Urothelium cell line (cell line): ENCODE data around the gene HTR4.
"Not testable (repeated sequence)": the region's sequence is repeated elsewhere in the genome, so short reads cannot be mapped to it uniquely, and the experiment has no call there.

Experiments used
- DNase-seq: peaks from one replicate; pipeline ENCODE4 v3.0.0; 2011; ENCODE audit warnings: low spot score, mixed read lengths
- FAIRE-seq: peaks from 2 replicates; lab custom pipeline; 2011; peaks lifted over from hg19 to GRCh38; lab: Jason Lieb, UNC

The HTR4 gene

GRCh38 chr5:148484651-148485050 lies 169.7 kb downstream of the HTR4 start:
- no peak for DNase-seq
- no peak for FAIRE-seq

- FAIRE-seq = no peak
- DNase-seq = no peak
These were observed 170.6 kb downstream of the HTR4 start for GRCh38 chr5:148483750-148484149.

- FAIRE-seq = no peak
- peak; percentile 53 for DNase-seq
These were observed 171.4 kb downstream of the HTR4 start for GRCh38 chr5:148482697-148483462.

- no peak for DNase-seq
- peak; percentile 44 for FAIRE-seq
These were observed 172.1 kb downstream of the HTR4 start for GRCh38 chr5:148482196-148482595.

DNA sequence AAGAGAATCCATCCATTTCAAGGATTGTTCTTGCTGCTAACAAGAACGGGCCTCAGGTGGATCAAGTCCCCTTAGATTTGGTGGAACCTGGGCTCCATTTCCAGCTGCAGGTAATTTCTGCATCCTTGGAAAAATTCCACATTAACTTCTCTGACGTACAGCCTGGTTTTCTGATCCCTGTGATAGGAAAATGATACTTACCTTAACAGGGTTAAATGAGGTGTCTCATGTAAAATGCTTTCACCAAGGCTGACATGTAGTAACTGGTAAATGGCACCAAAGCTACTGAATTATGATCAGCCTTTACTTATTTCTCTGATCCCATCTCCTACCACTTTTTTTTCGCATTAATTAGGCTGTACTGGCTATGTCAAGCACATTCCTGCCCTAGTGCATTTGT lies 176.9 kb downstream of the HTR4 start:
- no peak for FAIRE-seq
- DNase-seq = no peak

DNA sequence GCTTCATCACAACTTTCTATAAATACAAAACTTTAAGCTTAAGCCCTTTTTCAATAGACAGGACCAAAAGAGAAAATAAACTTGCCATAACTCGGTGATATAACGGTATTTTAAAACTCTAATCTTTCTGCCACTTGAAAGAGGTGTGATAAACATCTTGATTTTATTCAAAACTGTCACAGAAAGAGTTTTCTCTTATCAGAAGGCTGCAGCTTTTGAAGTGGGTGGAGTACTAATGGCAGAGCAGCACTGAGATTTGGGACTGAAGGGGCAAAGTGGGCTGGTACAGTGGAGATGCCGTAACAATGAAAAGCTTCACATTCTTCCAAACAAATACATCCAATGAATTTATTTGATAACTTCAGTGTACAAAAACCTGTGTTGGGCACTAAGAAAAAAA lies 178.0 kb downstream of the HTR4 start:
- FAIRE-seq (no peak), DNase-seq (no peak)

DNA sequence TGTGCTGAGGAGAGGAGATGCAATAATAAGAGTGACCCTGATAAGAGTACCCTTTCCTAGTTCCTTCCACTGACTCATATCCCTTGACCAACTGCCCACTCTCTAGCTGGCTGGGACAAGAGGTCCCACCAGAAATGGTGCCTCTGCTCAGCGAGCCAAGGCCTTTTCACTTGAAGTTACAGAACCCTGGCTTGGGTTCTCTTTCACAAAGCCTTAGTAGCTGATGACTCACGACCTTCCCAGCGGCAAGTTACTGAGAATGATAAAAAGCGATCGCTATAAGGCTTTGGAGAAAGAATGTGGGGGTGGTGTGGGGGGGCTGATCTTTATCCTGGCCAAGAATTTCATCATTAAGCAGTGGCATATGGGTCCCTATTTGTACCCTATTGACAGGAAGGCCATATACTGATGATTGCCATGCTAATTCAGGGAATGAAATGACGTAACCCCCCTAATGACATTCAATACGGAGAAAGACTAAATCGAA lies 180.3 kb downstream of the HTR4 start:
- peak; percentile 22 for DNase-seq
- FAIRE-seq = no peak

DNA sequence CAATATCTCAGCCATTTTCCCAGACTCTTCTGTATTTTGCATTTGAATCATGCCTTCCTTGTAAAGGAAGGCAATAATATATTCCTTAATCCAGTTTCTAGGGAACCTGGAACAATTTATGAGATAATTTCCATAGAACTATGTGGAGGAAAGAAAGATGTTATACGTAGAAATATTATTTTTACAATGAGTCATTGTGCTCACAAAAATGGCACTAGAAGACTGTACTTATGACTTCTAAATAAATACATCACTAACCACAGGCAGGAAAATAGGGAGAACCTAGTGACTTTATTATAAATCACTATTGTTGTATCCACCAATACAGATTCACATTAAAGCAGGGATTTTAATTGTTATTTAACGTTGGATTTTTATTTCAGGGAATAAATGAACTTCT lies 182.9 kb downstream of the HTR4 start:
- no peak for DNase-seq
- FAIRE-seq = no peak

GRCh38 chr5:148469501-148469935 lies 184.8 kb downstream of the HTR4 start:
- no peak for DNase-seq
- FAIRE-seq = no peak

DNA sequence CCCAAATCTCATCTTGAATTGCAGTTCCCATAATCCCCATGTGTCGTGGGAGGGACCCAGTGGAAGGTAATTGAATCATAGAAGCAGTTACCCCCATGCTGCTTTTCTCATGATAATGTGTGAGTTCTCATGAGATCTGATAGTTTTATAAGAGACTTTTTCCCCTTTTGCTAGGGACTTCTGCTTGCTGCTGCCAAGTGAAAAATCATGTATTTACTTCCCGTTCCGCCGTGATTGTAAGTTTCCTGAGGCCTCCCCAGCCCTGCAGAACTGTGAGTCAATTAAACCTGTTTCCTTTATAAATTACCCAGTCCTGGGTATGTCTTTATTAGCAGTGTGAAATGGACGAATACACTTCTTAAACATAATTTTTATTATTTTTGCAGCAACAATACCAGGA lies 185.6 kb downstream of the HTR4 start:
- FAIRE-seq, DNase-seq: not testable (repeated sequence)

DNA sequence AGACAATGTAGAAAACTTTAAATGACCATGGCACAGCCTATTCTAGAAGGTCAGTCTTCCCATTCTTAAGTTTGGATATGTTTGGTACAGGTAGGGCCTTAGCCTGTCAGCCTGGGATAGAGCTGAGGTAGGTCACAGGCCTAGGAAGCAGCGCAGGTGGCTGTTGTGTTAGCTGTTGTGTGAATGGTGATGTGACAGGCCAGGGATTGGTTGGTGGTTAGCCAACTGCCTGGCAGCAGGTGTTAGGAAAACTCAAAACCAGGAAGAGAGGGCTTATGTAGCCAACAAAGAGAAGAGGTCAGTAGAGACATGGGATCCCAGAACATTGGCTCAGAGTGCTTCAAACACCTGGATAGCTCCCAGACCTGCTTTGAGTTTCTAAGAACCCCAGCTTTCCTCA lies 186.4 kb downstream of the HTR4 start:
- FAIRE-seq (no peak), DNase-seq (no peak)

DNA sequence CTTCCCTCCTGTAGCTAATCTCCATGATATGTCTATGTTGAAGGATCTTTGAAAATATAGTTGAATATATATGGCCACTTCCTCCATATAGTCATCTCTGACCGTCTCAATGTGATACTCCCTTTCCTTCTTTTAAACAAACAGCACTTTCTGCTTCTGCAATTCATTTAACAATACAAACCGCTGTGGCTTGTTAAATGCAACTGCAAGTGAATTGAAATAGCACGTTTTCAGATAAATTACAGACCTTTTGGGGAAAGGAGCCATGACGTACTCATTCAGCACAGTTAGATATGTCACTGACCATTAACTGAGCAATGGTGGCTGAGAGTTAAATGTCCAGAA lies 188.1 kb downstream of the HTR4 start:
- FAIRE-seq (no peak), DNase-seq (no peak)

- FAIRE-seq (no peak), DNase-seq (no peak)
These were observed 188.7 kb downstream of the HTR4 start for GRCh38 chr5:148465381-148466235.

DNA sequence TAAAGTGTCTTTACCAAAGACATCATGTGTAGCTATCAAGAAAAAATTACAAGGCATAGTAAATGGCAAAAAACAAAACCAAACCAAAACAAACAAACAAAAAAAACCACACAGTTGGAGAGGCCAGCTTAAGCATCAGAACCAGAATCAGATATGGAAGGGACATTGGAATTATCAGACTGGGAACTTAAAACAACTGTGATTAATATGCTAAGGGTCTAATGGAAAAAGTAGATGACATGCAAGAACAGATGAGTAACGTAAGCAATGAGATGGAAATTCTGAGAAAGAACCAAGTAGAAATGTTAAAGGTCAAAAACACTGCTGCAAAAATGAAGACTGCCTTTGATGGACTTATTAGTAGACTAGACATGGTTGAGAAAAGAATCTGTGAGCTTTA lies 194.7 kb downstream of the HTR4 start:
- DNase-seq = no peak
- no peak for FAIRE-seq

DNA sequence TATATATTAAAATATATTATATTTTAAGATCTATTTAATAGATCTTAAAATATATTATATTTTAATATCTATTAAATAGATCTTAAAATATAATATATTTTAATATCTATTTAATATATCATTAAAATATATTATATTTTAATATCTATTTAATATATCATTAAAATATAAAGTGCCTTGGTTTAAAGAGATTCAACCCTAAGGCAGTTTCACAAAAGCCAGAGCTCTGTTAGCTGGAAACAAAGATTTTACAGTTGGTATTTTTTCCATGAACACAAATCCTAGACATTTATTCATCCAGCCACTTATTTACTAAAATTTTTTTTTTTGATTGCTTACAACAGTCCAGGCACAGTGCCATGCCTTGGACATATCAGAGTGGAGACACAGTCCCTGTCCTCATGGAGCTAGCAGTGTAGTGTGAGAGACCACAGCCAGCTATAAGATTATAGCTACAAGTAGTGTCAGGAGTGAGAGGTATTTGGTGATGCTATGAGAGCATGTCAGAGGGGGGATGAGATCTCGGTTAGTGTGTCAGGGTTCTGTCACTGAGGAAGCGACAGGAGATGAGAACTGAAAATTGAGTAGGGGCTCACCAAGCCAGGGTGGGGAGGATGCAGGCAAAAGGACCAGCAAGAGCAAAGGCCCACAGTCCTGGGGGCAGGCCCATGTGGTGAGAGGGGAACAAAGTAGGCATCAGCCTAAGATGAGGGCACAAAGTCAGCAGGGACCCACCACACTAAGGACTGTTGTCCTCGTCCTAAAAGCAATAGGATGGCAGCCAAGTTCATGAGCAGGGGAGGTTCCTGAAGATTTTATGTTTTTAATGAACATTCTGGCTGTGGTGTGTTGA lies 196.1 kb downstream of the HTR4 start:
- no peak for DNase-seq
- FAIRE-seq = no peak

- FAIRE-seq = no peak
- DNase-seq = no peak
These were observed 197.1 kb downstream of the HTR4 start for GRCh38 chr5:148457183-148457620.

DNA sequence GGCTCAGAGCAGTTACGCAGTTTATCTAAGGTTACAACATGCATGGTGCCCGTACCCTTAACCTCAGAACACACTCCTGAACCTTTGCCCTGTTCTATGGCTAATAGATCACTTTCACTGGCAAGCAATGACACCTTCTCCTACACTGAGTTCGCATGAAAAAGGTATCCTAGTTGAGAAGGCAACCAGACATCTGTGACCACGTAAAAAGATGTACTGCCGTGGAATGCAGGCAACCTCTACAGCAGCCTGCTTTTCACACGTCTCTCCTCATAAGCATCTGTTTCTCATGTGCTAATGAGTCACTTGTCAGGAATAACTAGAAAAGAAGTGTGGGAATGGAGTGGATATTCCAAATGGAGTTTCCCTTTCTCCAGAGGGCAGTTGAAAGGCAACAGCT lies 199.1 kb downstream of the HTR4 start:
- FAIRE-seq (no peak), DNase-seq (no peak)

DNA sequence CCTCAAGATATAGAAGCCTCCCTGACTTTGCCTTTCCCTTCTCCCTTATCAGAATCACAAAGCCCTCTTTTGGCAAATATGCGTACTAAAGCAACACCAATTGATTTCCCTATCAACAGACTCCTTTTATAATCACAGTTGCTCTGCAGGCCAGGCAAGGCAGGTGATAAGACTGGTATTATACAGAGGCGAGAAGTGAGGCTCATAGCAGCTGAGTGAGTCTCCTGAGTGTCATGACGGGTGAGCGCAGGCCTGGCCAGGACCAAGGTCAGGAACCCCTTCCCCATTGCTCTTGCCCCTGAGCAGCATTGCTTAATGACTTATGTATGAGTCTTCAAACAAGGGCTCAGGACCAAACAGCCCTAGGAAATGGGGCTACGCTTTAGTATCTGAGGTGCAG lies 199.8 kb downstream of the HTR4 start:
- DNase-seq = no peak
- no peak for FAIRE-seq

DNA sequence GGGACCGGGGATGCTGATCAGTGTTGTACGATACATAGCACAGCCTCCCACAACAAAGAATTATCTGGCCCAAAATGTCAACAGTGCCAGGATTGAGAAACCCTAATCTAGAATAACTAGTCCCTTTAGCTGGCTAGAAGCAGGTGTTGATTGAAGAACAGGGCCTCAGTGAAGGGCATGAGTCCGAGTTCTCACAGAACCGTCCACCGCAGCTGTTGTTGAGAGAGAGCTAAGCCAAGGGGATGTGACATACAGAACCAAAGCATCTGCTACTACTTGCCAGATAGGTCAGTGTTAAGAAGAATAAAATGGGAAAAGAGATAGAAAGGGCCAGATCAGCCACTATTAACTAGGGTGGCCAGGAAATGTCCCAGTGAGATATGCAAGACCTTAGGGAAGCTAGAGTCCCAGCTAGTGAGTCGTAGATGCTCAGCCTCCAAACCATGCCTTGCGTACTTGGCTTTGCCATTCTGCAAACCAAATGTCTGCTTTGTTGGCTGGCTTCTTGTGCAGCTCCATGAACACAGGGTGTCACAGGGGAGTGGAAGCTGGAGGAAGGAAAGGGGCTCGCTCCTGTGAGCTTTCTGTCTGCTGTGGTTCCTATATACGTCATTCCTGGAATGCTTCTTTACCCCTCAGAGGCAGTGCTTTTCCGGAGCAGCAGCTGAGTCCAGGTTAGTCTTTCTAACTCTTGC lies 201.7 kb downstream of the HTR4 start:
- no peak for DNase-seq
- no peak for FAIRE-seq

DNA sequence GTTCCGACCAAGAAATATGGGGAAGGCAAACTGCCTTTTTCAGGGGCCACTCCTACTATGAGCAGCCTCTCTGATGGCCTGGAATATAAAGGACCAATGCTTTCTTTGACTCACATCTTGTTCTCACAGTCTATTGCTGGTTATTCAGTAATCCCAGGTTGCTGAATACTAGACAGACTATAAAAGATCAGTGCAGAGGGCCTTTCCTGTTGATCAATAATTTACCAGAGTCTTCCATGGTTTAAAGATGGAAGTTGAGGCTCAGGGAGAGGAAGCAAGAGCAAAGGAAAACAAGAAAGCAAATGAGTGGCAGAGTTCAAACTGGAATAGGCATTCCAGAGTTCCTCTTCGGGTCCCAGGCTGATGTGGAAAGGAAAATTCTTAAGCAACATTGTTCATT lies 207.7 kb downstream of the HTR4 start:
- DNase-seq (no peak), FAIRE-seq (no peak)

GRCh38 chr5:148445578-148445977 lies 208.7 kb downstream of the HTR4 start:
- FAIRE-seq = no peak
- no peak for DNase-seq
